IMR-90 (cell line): ENCODE measurements around the gene TMEM209. TPM values are rescaled to one million over a fixed set of nuclear protein-coding genes. Genes with fewer than 3 reads are reported as not detected.

ENCODE experiments used
- ATAC-seq: fragments of 200-7000 bp; cut with Tn5 transposase; 2 replicates; pipeline ENCODE4 v1.9.1; 2020; ENCODE audit warnings: low read depth, mild to moderate bottlenecking, moderate library complexity
- BruUV-seq: library from RNA; stranded (reverse); fragments of 400-500 nt; replicated peaks from 2 replicates; lab custom pipeline; 2021; lab: Mats Ljungman, UMichigan
- CTCF ChIA-PET: fragments of 300-600 bp; formaldehyde crosslinking; extraction: SDS; loops from one replicate; lab custom pipeline; 2021; ENCODE audit warnings: antibody characterized with exemption; lab: Yijun Ruan, JAX
- POLR2A ChIA-PET: fragments of 300-600 bp; sonication (Branson Sonifier 250); formaldehyde crosslinking; loops from one replicate; lab custom pipeline; 2022; ENCODE audit warnings: antibody characterized with exemption; ENCODE audit not compliant: unreplicated experiment; lab: Charles Lee
- DNase-seq: peaks from one replicate; pipeline ENCODE4 v3.0.0; 2013
- H2AFZ ChIP-seq: replicated peaks from 2 replicates; pipeline ENCODE3; 2013; ENCODE audit warnings: low read length, mild to moderate bottlenecking; ENCODE audit not compliant: poor library complexity
- H2AK5ac ChIP-seq: 2 replicates; pipeline ENCODE4 v1.6.1; 2013; ENCODE audit warnings: low read depth, low read length, inconsistent platforms
- H2AK9ac ChIP-seq: replicated peaks from 2 replicates; pipeline ENCODE3; 2013; ENCODE audit warnings: mild to moderate bottlenecking, low read depth, low read length, moderate library complexity; ENCODE audit not compliant: poor library complexity
- H2BK120ac ChIP-seq: 2 replicates; pipeline ENCODE4 v1.6.1; 2013; ENCODE audit warnings: low read depth, low read length, inconsistent platforms
- H2BK15ac ChIP-seq: 3 replicates; pipeline ENCODE4 v1.6.1; 2013; ENCODE audit warnings: low read depth, low read length, inconsistent platforms
- H2BK20ac ChIP-seq: 2 replicates; pipeline ENCODE4 v1.6.1; 2013; ENCODE audit warnings: low read depth, mild to moderate bottlenecking, inconsistent platforms, low read length, moderate library complexity
- H2BK5ac ChIP-seq: 2 replicates; pipeline ENCODE4 v1.6.1; 2013; ENCODE audit warnings: mild to moderate bottlenecking, low read depth, low read length, inconsistent platforms; ENCODE audit not compliant: poor library complexity, severe bottlenecking
- H3K14ac ChIP-seq: replicated peaks from 2 replicates; pipeline ENCODE4 v1.6.1; 2013; ENCODE audit warnings: low read depth, low read length, inconsistent platforms
- H3K18ac ChIP-seq: 2 replicates; pipeline ENCODE4 v1.6.1; 2013; ENCODE audit warnings: low read depth, low read length, control low read depth
- H3K23ac ChIP-seq: 2 replicates; pipeline ENCODE4 v1.6.1; 2013; ENCODE audit warnings: low read depth, low read length, inconsistent platforms
- H3K27ac ChIP-seq: 2 replicates; pipeline ENCODE4 v1.5.1; 2013; ENCODE audit warnings: mild to moderate bottlenecking, control low read depth, low read length; ENCODE audit not compliant: insufficient read depth
- H3K27me3 ChIP-seq: 2 replicates; pipeline ENCODE4 v1.6.1; 2013; ENCODE audit warnings: low read length; ENCODE audit not compliant: control insufficient read depth, insufficient read depth
- H3K36me3 ChIP-seq: 2 replicates; pipeline ENCODE4 v1.6.1; 2013; ENCODE audit warnings: low read length, mixed read lengths; ENCODE audit not compliant: control insufficient read depth, insufficient read depth
- H3K4ac ChIP-seq: 2 replicates; pipeline ENCODE4 v1.6.1; 2013; ENCODE audit warnings: low read depth, low read length, inconsistent platforms
- H3K4me1 ChIP-seq: 2 replicates; pipeline ENCODE4 v1.6.1; 2013; ENCODE audit warnings: low read length, mixed read lengths; ENCODE audit not compliant: control insufficient read depth, insufficient read depth
- H3K4me2 ChIP-seq: 2 replicates; pipeline ENCODE4 v1.6.1; 2013; ENCODE audit warnings: low read depth, mild to moderate bottlenecking, control low read depth, low read length, moderate library complexity
- H3K4me3 ChIP-seq: 2 replicates; pipeline ENCODE4 v1.5.1; 2013; ENCODE audit warnings: low read depth, mild to moderate bottlenecking, control low read depth, low read length, moderate library complexity; ENCODE audit not compliant: insufficient read depth
- H3K56ac ChIP-seq: 2 replicates; pipeline ENCODE4 v1.6.1; 2013; ENCODE audit warnings: low read length, inconsistent platforms; ENCODE audit not compliant: insufficient read depth; ENCODE audit errors: extremely low read depth
- H3K79me1 ChIP-seq, 2 experiments: 2 replicates each; pipeline ENCODE4 v1.6.1; 2013; ENCODE audit warnings: low read length in 2 of 2, inconsistent platforms in 1 of 2, low read depth in 1 of 2
- H3K9ac ChIP-seq: 2 replicates; pipeline ENCODE4 v1.6.1; 2013; ENCODE audit warnings: low read depth, low read length, control low read depth
- H3K9me1 ChIP-seq: 2 replicates; pipeline ENCODE4 v1.6.1; 2013; ENCODE audit warnings: low read length, inconsistent platforms; ENCODE audit not compliant: insufficient read depth
- H3K9me3 ChIP-seq: 2 replicates; pipeline ENCODE4 v1.6.1; 2013; ENCODE audit warnings: low read length; ENCODE audit not compliant: control insufficient read depth, insufficient read depth
- H4K20me1 ChIP-seq: 2 replicates; pipeline ENCODE4 v1.6.1; 2013; ENCODE audit warnings: low read length, inconsistent platforms; ENCODE audit not compliant: insufficient read depth
- H4K5ac ChIP-seq: 2 replicates; pipeline ENCODE4 v1.6.1; 2013; ENCODE audit warnings: mild to moderate bottlenecking, low read depth, low read length, control low read depth
- H4K8ac ChIP-seq, 2 experiments: 2 replicates each; pipeline ENCODE4 v1.6.1; 2013; ENCODE audit warnings: low read depth in 2 of 2, low read length in 2 of 2, control low read depth in 1 of 2, inconsistent platforms in 1 of 2
- H4K91ac ChIP-seq: 2 replicates; pipeline ENCODE4 v1.6.1; 2013; ENCODE audit warnings: low read depth, low read length, inconsistent platforms; ENCODE audit not compliant: insufficient read depth
- RAD21 ChIP-seq: IDR thresholded peaks from 2 replicates; pipeline ENCODE4 v1.6.1; 2012; ENCODE audit warnings: low read length, improper control_type of control experiment
- WGBS, 2 experiments: methylation state at CpG; one replicate each; pipeline versions ENCODE4 v1.1.5 to v1.1.7; 2013; ENCODE audit warnings: missing lambda C conversion rate in 2 of 2; ENCODE audit not compliant: insufficient read length in 1 of 2; ENCODE audit errors: extremely low coverage in 2 of 2; 5-methylcytosine and 5-hydroxymethylcytosine counted together
- dilution Hi-C: fragments of 300-500 bp; cut with HindIII; formaldehyde crosslinking; loops from one replicate; pipeline ENCODE4 v1.14.3; 2018; ENCODE audit warnings: low sequenced_read_pairs; ENCODE audit not compliant: unreplicated experiment
- in situ Hi-C: fragments of 300-500 bp; cut with MboI; formaldehyde crosslinking; loops from 3 replicates; pipeline ENCODE4 v1.14.3; 2019; ENCODE audit warnings: low sequenced_read_pairs, inconsistent platforms, mixed read lengths
- intact Hi-C: fragments of 100-400 bp; cut with micrococcal nuclease; formaldehyde crosslinking; loops from 2 replicates; pipeline ENCODE4 v1.10.0; 2022
- polyA plus RNA-seq, 3 experiments: library from polyadenylated mRNA; depleted of rRNA; stranded (reverse); fragments of >200 nt; gene quantifications; 2 replicates each; pipeline ENCODE4 v1.2.3, GENCODE V29; 2012; ENCODE audit warnings: low replicate concordance in 1 of 3
- total RNA-seq: library from RNA; depleted of rRNA; stranded (reverse); fragments of >200 nt; gene quantifications from 2 replicates; pipeline ENCODE4 v1.2.3, GENCODE V29; 2012

The TMEM209 gene
- total and polyA plus RNA-seq, 2 of the 4 experiments (the other 2 are of a cell fraction), result 8.0 to 11.3 TPM

- Histone ChIP-seq H2BK20ac (no peak overlapping the region), H3K4ac (no peak overlapping the region), H4K8ac (no peak overlapping the region), H3K9me1 (no peaks in the 10 kb centered on the region), H3K18ac (no peak overlapping the region; the same call in 1 of the 2 replicates), H3K36me3 (no peaks in the 10 kb centered on the region; the same call in none of the 2 replicates), H3K27ac (no peak overlapping the region), H3K79me1 (0 out of 4 replicates have a peak, but pooled peaks cover 0 to 11% of the 10 kb centered on the region in 2 experiments), H4K91ac (no peak overlapping the region), H3K9ac (no peak overlapping the region), H2AK5ac (no peak overlapping the region), H3K23ac (no peak overlapping the region), H3K9me3 (no peaks in the 10 kb centered on the region), H2AFZ (no peak overlapping the region), H2BK120ac (no peak overlapping the region), H3K4me3 (no peak overlapping the region), H3K14ac (no peak overlapping the region), H3K4me2 (no peak overlapping the region), H3K4me1 (no peaks in the 10 kb centered on the region), H2BK15ac (no peak overlapping the region), H2BK5ac (peak overlapping the region; percentile 14), H3K27me3 (no peaks in the 10 kb centered on the region), H4K5ac (no peak overlapping the region), H4K20me1 (no peaks in the 10 kb centered on the region), H2AK9ac (no peak overlapping the region), H3K56ac (no peak overlapping the region)
- BruUV-seq, result no TSS peak
- POLR2A ChIA-PET, result no interaction called here
- intact Hi-C loops, result loop anchor here (10.0 kb wide), 1 partner anchor 106 kb away; the partner anchor contains the start of gene KLHDC10
- in situ Hi-C loops, result no loop called here
- DNase-seq (no peak), ATAC-seq (no peak)
- CTCF ChIA-PET, result no interaction called here
- dilution Hi-C loops, result no loop called here
- TF ChIP-seq RAD21, result no peak
- no CpG with 5 or more reads among the region's 2 CpGs for WGBS, 2 experiments
Measured at GRCh38 chr7:130181263-130181605, 24.0 kb downstream of the TMEM209 start.
